Measurements from ENCODE around the gene SCMH1.
"Not testable (repeated sequence)": the region's sequence is repeated elsewhere in the genome, so short reads cannot be mapped to it uniquely, and the experiment has no call there.

The SCMH1 gene

DNA sequence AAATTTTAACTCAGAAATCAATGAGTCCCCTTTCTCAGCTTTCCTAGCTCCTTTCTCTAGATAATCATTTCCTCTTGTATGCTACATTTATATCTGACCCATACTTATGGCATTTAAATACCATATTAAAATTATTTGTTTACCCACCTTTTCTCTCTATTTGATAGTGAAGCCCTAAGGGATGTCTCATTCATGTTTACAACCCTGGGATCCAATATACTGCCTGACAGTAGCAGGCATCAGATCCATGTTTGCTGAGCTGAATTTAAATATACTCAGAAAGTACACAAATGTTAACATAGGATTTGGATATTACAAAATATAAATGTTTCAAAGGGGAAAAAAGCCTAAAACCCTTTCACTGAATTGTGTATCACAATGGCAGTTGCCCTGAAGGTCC, 26.5 kb downstream of the SCMH1 start:
- in situ Hi-C loops (cut with MboI; ENCODE audit: low sequenced_read_pairs), result no loop called here

DNA sequence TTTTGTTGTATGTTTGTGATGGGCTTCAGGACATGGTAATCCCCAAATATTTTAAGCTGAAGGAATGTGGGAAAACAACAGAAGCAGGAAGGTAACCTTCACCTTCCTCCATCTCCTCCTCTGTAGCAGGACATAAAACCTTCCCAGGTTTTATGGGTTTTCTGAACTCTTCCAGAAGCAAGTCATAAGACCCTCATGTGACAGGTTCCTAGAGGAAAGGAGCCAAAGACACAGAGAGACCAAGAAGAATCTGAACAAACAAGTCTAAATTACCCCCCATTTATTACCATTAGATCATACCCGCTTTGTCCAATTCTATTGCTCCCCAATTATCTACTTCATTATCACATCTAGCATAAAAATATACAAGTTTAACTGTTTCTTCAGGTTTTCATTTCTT, 28.8 kb downstream of the SCMH1 start:
- in situ Hi-C loops (cut with MboI; ENCODE audit: low sequenced_read_pairs), result no loop called here

DNA sequence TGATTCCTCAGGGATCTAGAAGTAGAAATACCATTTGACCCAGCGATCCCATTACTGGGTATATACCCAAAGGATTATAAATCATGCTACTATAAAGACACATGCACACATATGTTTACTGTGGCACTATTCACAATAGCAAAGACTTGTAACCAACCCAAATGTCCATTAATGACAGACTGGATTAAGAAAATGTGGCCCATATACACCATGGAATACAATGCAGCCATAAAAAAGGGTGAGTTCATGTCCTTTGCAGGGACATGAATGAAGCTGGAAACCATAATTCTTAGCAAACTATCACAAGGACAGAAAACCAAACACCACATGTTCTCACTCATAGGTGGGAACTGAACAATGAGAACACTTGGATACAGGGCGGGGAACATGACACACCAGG, 30.5 kb downstream of the SCMH1 start:
- in situ Hi-C loops (cut with MboI; ENCODE audit: low sequenced_read_pairs), result not testable (repeated sequence)

DNA sequence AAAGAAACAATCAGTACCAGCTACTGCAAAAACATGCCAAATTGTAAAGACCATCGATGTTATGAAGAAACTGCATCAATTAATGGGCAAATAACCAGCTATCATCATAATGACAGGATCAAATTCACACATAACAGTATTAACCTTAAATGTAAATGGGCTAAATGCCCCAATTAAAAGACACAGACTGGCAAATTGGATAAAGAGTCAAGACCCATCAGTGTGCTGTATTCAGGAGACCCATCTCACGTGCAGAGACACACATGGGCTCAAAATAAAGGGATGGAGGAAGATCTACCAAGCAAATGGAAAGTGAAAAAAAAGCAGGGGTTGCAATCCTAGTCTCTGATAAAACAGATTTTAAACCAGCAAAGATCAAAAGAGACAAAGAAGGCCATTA, 35.1 kb downstream of the SCMH1 start:
- in situ Hi-C loops (cut with MboI; ENCODE audit: low sequenced_read_pairs), result not testable (repeated sequence)

DNA sequence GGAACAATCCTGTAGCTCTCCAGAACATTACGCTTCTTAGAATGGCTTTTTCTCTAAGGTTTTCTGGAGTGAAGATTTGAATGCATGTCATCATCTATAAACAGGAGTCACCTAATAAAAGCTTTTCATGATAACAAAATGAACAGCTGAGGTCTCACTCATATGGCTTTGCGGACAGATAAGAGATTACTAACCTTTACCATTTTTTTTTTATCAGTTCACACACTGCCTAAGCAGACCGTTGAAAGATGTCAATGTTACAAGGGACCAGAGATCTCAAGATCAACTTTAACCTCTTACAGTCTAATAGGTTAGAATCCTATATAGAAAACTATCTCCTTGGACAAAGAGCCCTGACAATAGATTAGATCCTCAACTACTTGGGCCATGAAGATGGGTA, 41.4 kb downstream of the SCMH1 start:
- in situ Hi-C loops (cut with MboI; ENCODE audit: low sequenced_read_pairs), result no loop called here

DNA sequence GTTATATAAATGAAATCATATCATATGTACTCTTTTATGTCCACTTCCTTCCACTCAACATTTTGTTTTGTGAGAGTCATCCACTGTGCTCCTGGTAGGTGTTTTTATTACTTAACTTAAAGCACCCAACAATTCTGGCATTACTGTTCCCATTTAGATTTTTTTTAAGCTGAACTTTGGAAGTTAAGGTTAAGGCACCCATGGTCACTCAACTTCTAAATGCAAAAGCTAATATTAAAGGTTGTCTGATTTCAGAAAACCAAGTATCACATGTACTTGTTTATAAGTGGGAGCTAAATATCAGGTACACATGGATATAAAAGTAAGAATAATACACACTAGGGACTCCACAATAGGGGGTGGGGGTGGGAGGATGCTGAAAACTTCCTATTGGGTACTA, 42.7 kb downstream of the SCMH1 start:
- in situ Hi-C loops (cut with MboI; ENCODE audit: low sequenced_read_pairs), result no loop called here

DNA sequence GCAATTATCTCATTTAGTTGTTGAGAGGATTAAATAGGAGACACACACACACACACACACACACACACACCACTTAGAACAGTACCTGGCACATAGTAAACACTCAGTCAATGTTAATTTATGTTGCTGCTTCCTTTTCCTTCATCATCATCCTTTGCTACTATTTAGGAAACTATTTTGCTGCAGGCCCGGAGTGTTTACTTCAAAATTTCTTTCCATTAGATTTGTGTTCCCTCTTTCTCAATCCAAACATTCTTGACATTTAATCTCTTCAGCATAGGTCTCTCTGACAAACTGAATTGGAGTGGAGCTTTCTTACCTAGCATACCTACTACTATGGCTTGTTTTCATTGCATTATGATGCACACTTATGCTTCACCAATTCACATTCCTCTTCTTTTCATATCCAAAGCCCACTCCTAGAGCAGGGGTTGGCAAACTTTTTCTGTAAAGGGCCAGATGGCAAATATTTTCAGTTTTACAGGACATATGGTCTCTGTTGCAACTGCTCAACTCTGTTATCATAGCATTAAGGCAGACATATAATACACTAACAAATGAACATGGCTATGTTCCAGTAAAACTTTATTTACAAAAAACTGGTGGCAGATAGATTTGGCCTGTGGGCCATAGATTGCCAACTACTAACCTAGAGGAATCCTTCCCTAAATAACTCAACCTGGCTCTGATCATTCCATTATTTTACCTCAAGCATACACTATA, 49.5 kb downstream of the SCMH1 start:
- in situ Hi-C loops (cut with MboI; ENCODE audit: low sequenced_read_pairs), result no loop called here

DNA sequence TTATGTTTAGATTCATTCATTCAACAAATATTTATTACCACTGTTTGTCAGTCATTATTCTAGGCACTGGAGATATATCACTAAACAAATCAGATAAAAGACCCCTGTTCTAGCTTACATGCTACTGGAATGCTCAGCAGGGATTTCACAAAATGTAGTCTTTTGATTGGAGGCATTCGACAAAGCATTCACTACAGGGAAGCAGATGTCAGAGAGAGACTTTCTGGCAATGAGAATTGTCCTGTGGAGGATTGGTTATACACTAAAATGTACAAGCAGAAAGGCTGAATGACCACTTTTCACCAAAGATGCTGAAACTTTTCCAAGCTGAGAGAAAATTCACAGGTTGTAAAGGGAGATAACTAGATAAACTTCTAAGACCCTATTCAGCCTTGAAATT, 57.7 kb downstream of the SCMH1 start:
- in situ Hi-C loops (cut with MboI; ENCODE audit: low sequenced_read_pairs), result no loop called here

DNA sequence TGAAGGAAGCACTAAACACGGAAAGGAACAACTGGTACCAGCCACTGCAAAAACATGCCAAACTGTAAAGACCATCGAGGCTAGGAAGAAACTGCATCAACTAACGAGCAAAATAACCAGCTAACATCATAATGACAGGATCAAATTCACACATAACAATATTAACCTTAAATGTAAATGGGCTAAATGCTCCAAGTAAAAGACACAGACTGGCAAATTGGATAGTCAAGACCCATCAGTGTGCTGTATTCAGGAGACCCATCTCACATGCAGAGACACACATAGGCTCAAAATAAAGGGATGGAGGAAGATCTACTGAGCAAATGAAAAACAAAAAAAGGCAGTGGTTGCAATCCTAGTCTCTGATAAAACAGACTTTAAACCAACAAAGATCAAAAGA, 63.9 kb downstream of the SCMH1 start:
- in situ Hi-C loops (cut with MboI; ENCODE audit: low sequenced_read_pairs), result not testable (repeated sequence)

DNA sequence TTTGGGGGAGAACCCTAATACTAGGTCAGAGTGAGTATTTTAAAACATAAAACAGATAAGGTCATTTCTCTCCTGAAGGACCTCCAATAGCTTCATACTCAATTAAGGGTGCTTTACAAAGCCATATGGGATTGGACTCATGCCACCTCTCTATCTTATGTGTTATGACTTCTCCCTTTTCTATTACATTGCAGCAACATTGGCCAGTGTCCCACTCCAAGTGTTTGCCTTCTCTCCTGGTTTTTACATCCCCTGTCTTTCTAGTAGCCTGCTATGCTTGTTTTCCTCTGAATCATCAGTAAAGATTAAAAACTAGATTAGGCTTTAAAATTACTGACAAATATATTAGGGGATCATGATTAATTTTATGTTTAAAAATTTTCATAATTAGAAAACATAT, 66.6 kb downstream of the SCMH1 start:
- in situ Hi-C loops (cut with MboI; ENCODE audit: low sequenced_read_pairs), result no loop called here

DNA sequence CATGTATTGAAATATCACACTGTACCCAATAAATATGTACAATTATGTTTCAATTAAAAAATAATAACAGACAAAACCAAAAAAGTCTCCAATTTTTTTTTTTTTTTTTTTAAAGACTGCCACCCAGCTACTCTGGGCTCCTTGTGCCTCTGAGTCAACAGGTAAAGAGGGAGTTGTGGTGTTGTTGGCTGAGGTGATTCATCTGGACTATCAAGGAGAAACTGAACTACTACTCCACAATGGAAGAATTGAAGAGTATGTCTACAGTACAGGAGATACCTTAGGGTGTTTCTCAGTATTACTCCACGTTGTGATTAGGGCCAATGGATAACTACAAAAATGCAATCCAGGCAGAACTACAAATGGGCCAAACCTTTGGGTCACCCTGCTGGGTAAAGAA, 67.9 kb downstream of the SCMH1 start:
- in situ Hi-C loops (cut with MboI; ENCODE audit: low sequenced_read_pairs), result no loop called here

DNA sequence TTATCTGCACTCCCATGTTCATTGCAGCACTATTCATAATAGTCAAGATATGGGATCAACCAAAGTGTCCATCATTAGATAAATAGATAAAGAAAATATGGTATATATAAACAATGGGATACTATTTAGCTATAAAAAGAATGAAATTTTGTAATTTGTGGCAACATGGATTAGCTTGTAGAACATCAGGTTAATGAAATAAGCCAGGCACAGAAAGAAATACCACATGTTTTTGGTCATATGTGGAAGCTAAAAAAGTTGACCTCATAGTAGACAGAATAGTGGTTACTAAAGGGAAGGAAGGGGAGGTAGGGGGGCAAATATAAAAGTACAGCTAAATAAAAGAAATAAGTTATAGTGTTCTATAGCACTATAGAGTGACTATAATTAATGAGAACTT, 68.5 kb downstream of the SCMH1 start:
- in situ Hi-C loops (cut with MboI; ENCODE audit: low sequenced_read_pairs), result no loop called here

DNA sequence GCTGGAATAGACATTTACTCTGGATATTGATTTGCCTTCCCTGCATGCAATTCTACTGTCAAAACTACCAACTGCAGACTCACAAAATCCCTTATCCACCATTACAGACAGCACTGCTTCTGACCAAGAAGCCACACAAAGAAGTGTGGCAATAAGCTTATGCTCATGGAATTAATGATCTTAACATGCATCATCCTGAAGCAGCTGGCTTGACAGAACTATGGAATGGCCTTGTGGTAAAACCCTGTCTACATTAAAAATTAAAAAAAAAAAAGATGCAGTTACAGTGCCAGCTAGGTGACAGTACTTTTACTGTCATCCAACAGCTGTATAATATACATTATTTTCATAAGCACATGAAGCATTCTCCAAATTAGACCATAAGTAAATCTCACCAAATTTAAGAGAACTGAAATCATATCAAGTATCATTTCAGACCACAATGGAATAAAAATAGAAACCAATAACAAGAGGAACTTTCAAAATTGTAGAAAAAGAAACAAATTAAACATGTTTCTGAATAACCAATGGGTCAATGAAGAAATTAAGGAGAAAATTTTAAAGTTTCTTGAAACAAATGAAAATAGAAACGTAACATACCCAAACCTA, 70.7 kb downstream of the SCMH1 start:
- in situ Hi-C loops (cut with MboI; ENCODE audit: low sequenced_read_pairs), result no loop called here

DNA sequence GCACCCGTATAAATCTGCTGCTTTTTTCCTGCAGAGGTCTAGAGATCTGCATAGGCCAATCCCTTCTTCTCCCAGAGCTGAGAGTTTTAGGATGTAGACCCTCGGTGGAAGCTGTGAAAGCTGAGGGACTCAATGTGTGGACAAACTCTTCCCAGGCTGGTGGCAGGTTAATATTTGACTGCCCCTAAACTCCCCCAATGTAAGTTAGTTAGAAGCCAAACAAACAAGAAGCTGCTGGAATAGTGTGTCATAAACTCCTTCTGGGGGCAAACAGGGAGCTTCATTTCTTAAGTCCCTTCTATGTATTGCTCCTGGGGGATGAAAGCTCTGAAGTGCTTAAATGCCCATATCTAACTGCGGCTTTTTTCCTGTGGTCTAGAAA, 72.3 kb downstream of the SCMH1 start:
- in situ Hi-C loops (cut with MboI; ENCODE audit: low sequenced_read_pairs), result no loop called here

DNA sequence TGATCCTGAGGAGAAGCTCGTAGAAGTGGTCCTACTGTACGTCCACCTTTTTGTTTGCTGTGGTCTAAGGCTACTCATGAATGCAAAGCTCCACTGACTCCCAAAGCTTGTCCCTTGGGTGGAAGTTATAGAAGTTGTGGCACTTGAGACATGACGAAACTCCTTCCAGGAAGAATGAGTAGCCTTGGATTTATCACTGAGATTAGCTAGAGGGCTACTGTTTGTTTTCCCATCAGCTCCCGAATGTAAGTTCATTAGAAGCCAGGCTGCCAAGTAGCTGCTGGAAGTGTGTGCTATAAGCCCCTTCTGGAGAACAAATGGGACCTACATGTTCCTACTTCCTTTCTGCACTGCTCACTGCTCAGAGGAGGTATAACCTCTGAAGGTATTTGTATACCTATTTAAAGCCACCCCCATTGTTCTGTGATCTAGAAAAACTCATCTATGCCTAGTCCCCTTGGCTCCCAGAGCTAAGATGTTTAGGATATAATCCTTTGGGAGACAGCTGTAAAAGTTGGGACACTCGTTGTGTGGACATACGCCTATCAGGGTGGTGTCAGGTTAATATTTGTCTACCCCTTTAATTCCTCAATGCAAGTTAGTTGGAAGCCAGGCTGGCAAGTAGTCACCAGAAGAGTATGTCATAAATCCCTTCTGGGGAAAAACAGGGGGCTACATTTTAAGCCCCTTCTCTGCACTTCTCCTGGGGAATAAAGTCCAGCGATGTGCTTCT, 72.9 kb downstream of the SCMH1 start:
- in situ Hi-C loops (cut with MboI; ENCODE audit: low sequenced_read_pairs), result no loop called here

DNA sequence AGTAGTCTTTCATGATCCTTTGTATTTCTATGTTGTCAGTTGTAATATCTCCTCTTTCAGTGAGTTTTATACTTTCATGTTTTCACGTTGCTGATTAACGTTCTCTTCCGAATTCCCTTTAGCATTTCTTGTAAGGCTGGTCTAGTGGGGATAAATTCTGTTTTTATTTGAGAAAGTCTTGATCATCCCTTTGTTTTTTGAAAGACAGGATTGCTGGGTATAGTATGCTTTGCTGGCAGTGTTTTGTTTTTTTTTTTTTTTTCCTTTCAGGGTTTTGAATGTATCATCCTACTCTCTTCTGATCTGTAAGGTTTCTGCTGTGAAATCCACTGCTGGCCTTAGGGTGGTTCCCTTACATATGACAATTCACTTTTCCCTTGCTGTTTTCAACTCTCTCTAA, 74.4 kb downstream of the SCMH1 start:
- in situ Hi-C loops (cut with MboI; ENCODE audit: low sequenced_read_pairs), result no loop called here

DNA sequence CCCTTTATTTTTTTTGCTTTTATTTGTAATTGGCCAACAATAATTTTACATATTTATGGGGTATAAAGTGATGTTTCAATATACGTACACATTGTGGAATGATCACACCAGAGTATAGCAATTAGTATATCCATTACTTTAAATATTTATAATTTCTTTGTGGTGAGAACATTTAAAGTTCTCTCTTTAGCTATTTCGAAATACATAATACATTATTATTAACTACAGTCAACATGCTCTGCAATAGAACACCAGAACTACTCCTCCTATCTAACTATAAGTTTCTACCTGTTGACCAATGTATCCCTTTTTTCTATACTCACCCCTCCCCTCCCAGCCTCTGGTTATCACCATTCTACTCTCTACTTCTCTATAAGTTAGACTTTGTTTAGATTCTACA, 77.4 kb downstream of the SCMH1 start:
- in situ Hi-C loops (cut with MboI; ENCODE audit: low sequenced_read_pairs), result no loop called here

DNA sequence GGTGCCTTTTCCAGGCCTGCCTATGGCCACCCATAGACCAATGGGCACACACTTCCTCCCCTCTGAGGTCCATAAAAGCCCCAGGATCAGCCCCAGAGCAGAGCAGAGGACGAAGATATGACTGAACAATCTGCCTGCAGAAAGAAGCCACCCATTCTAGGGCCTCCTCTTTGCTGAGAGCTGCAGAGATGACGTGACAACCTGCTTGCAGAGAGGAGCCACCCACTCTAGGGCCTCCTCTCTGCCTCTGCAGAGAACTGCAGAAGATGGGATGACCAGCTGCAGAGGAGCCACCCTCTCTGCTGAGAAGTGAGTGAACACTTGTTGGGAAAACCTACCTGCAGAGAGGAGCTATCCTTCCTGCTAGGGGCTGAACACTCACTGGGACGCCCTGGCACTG, 79.7 kb downstream of the SCMH1 start:
- in situ Hi-C loops (cut with MboI; ENCODE audit: low sequenced_read_pairs), result no loop called here

DNA sequence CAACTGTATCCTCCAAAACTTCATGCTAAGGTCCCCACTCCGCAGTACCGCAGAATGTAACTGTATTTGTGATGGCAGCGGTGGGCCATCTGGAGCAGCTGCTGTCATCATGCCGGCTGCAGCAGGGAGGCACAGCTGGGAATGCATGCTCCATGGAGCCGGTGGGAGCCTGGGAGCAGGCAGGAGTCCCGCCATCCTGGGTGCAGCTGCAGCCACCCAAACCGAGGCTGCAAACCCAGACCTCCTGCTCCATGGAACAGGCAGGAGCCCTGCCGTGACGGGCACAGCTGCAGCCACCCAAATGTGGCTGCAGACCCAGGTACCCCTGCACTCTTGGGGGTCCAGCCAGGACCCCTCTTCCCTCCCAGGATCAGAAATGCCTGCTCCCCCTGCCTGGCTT, 80.3 kb downstream of the SCMH1 start:
- in situ Hi-C loops (cut with MboI; ENCODE audit: low sequenced_read_pairs), result no loop called here

DNA sequence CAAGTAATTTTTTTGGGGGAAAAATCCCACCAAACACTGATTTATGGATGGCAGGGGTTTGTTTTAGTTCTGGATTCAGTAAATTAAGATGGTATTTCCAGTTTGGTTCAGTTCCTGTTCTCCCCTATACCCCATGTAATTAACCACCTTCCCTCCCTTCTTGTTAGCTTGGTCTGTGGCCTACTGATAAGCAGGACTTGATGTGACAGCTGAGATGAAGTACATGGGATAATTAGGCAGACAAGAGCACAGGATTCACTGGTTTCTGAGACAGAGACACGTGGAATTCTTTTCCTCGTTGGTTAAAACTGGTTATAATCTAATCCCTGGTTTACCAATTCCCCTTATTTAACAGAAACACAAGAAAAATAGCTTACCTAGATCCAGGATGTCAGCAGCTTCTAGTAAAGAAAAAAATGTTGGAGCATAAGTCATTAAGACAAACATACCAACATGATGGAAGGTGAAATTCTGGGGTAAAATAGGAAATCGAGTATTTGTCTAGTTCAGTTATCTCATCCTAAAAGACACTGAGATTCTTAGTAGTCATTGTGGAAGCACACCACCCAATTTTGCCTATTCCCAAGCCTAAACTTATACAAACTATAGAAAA, 81.5 kb downstream of the SCMH1 start:
- in situ Hi-C loops (cut with MboI; ENCODE audit: low sequenced_read_pairs), result no loop called here

DNA sequence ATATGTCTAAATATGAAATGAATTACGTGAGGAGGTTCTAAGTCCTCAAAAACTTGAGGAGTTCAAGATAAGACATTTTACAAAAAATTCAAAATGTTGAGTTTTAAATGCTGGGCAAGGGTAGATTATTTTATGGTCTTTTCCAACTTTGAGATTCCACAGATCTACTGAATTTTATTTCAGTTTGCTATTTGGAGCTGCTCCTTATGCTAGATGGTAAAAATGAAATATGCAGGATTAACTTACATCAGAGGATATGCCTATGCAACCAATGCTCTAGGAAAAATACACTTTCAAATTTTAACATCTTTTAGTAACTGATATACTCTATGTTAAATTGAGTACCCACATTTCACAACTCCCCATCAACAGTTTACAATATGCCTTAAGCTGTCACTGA, 83.1 kb downstream of the SCMH1 start:
- in situ Hi-C loops (cut with MboI; ENCODE audit: low sequenced_read_pairs), result no loop called here

Measured in hTERT RPE-1 (cell line).